ENCODE data around the gene ZFHX3.
"Not testable (repeated sequence)": the region's sequence is repeated elsewhere in the genome, so short reads cannot be mapped to it uniquely, and the experiment has no call there.

Gene ZFHX3

GRCh38 chr16:73047536-73048291 is at the start of gene ZFHX3:
Gene ZFHX3 (minus strand): TSS chr16:73048128. CDS start chr16:72960145, 87,983 bp downstream.
- in situ Hi-C loops (cut with MboI; ENCODE audit: low sequenced_read_pairs): no loop called here

- in situ Hi-C loops (cut with MboI; ENCODE audit: low sequenced_read_pairs): no loop called here
These were observed 48.6 kb upstream of the ZFHX3 start for GRCh38 chr16:73096510-73096909.

- in situ Hi-C loops (cut with MboI; ENCODE audit: low sequenced_read_pairs): no loop called here
These were observed 48.0 kb upstream of the ZFHX3 start for GRCh38 chr16:73095885-73096421.

GRCh38 chr16:73095142-73095820 is 47.4 kb upstream of the ZFHX3 start:
- in situ Hi-C loops (cut with MboI; ENCODE audit: low sequenced_read_pairs): no loop called here

GRCh38 chr16:73094371-73094770 is 46.4 kb upstream of the ZFHX3 start:
- in situ Hi-C loops (cut with MboI; ENCODE audit: low sequenced_read_pairs): no loop called here

- in situ Hi-C loops (cut with MboI; ENCODE audit: low sequenced_read_pairs): no loop called here
These were observed 45.5 kb upstream of the ZFHX3 start for GRCh38 chr16:73093146-73094144.

GRCh38 chr16:73092236-73092781 is 44.4 kb upstream of the ZFHX3 start:
- in situ Hi-C loops (cut with MboI; ENCODE audit: low sequenced_read_pairs): no loop called here

GRCh38 chr16:73091174-73091573 is 43.2 kb upstream of the ZFHX3 start:
- in situ Hi-C loops (cut with MboI; ENCODE audit: low sequenced_read_pairs): no loop called here

GRCh38 chr16:73089420-73089819 is 41.5 kb upstream of the ZFHX3 start:
- in situ Hi-C loops (cut with MboI; ENCODE audit: low sequenced_read_pairs): no loop called here

- in situ Hi-C loops (cut with MboI; ENCODE audit: low sequenced_read_pairs): no loop called here
These were observed 38.2 kb upstream of the ZFHX3 start for GRCh38 chr16:73086108-73086507.

- in situ Hi-C loops (cut with MboI; ENCODE audit: low sequenced_read_pairs): no loop called here
These were observed 35.3 kb upstream of the ZFHX3 start for GRCh38 chr16:73083271-73083670.

GRCh38 chr16:73082634-73083051 is 34.7 kb upstream of the ZFHX3 start:
- in situ Hi-C loops (cut with MboI; ENCODE audit: low sequenced_read_pairs): not testable (repeated sequence)

GRCh38 chr16:73080931-73081330 is 33.0 kb upstream of the ZFHX3 start:
- in situ Hi-C loops (cut with MboI; ENCODE audit: low sequenced_read_pairs): no loop called here

GRCh38 chr16:73076324-73076810 is 28.4 kb upstream of the ZFHX3 start:
- in situ Hi-C loops (cut with MboI; ENCODE audit: low sequenced_read_pairs): no loop called here

- in situ Hi-C loops (cut with MboI; ENCODE audit: low sequenced_read_pairs): no loop called here
These were observed 26.5 kb upstream of the ZFHX3 start for GRCh38 chr16:73074382-73074781.

GRCh38 chr16:73072051-73072450 is 24.1 kb upstream of the ZFHX3 start:
- in situ Hi-C loops (cut with MboI; ENCODE audit: low sequenced_read_pairs): not testable (repeated sequence)

- in situ Hi-C loops (cut with MboI; ENCODE audit: low sequenced_read_pairs): no loop called here
These were observed 23.4 kb upstream of the ZFHX3 start for GRCh38 chr16:73071131-73071940.

- in situ Hi-C loops (cut with MboI; ENCODE audit: low sequenced_read_pairs): no loop called here
These were observed 21.8 kb upstream of the ZFHX3 start for GRCh38 chr16:73069581-73070262.

Data from HL-60/S4 treated with phorbol 12-myristate 13-acetate at 8.2 ng/mL for 4 days and 3 days (cell line).